ENCODE results near the gene GRM4.
"Not testable (repeated sequence)": the region's sequence is repeated elsewhere in the genome, so short reads cannot be mapped to it uniquely, and the experiment has no call there.

GRM4 gene

DNA sequence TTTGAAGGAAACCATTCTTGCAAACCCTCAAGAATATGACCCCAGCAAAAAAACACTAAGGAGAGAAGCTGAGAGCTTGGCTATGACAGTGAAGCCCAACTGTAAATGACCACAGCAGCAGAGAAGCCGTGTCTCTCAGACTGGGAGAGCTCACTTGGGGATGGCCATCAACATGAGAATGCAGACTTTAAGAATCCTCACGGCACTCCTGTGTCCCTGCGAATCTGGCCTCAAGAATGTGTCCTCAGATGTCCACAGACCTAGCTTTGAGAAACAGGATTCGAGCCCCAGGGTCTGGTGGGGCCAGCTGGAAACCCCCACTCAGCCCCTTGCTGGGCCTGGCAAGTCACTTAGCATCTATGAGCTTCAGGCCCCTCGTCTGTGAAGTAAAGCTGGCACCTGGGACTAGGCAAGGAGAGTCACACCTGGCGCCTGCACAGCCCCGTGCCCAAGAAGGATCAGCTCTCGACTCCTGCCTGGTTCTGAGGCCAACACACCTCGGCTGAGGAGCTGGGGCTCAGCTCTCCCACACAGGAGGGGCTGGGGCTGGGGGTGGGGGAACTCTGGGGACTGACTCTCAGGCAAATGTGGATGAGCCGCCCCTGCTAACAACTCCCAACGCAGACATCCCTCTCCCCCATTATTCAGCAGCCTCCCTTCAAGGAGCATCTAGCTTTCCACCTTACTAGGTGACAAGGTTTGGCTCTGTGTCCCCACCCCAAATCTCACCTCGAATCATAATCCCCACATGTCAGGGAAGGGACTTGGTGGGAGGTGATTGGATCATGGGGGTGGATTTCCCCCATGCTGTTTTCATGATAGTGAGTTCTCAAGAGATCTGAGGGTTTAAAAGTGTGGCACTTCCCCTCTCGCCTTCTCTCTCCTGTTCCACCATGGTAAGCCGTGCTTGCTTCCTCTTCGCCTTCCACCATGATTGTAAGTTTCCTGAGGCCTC, 97.7 kb downstream of the GRM4 start:
- Histone ChIP-seq H3K27me3 (ENCODE audit: control insufficient read depth in 1 of 2, insufficient read depth in 2 of 2, low read length in 2 of 2) (peaks cover 0 to 5% of the 10 kb centered on the region in 2 donors), H3K9ac (ENCODE audit: low read depth in 1 of 2, low read length in 2 of 2) (no peak overlapping the region), H3K4me3 (ENCODE audit: low read depth in 1 of 2, low read length in 2 of 2) (no peak overlapping the region), H3K9me3 (ENCODE audit: control insufficient read depth in 1 of 2, low read length in 2 of 2) (no peaks in the 10 kb centered on the region), H3K36me3 (ENCODE audit: control insufficient read depth in 1 of 2, insufficient read depth in 2 of 2, low read length in 2 of 2) (no peaks in the 10 kb centered on the region), H3K4me1 (ENCODE audit: control insufficient read depth in 1 of 2, insufficient read depth in 2 of 2, low read length in 2 of 2) (no peaks in the 10 kb centered on the region), H3K27ac (ENCODE audit: low read depth, low read length) (no peak overlapping the region)

DNA sequence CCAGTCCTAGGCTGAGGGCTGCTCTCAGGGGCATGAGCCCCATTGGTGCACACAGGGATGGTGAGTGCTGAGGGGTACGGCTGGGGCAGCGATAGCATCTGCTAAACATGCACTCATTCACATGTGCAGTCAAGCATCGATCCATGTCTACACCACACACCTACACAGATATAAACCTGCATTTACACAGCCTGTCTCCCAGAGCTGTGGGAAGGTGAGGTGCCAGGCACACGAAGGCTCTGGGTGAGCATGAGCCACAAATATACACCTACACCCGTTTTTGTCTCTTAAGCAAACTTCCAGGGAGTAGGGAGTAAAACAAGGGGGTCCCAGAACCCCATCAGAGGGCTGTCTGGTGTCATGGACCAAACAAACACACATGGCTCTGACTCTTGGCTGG, 99.3 kb downstream of the GRM4 start:
- no peak overlapping the region for H3K27ac ChIP-seq (ENCODE audit: low read depth, low read length)

DNA sequence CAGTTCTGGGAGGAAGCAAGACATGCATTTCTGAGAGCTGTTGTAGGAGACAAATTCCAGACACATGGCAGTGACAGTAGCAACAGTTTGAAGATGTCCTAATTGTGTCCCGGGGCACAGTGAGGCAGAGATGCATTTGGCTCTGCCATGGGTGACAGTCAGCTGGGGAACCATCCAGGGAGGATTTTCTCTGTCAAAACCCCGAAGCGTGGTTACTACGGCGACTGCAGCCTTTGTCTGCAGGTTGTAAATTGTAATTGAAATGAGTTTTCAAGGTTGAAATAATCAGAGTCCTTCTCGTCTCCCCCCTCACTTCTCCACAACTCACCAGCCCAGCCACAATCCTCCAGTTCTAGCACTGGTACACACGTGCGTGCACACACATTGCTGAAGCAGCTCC, 100.1 kb downstream of the GRM4 start:
- Histone ChIP-seq H3K4me3 (ENCODE audit: low read depth in 1 of 2, low read length in 2 of 2) (no peak overlapping the region), H3K9ac (ENCODE audit: low read depth in 1 of 2, low read length in 2 of 2) (no peak overlapping the region), H3K9me3 (ENCODE audit: control insufficient read depth in 1 of 2, low read length in 2 of 2) (no peaks in the 10 kb centered on the region), H3K4me1 (ENCODE audit: control insufficient read depth in 1 of 2, insufficient read depth in 2 of 2, low read length in 2 of 2) (no peaks in the 10 kb centered on the region), H3K27ac (ENCODE audit: low read depth, low read length) (no peak overlapping the region), H3K27me3 (ENCODE audit: control insufficient read depth in 1 of 2, insufficient read depth in 2 of 2, low read length in 2 of 2) (peaks cover 0 to 5% of the 10 kb centered on the region in 2 donors), H3K36me3 (ENCODE audit: control insufficient read depth in 1 of 2, insufficient read depth in 2 of 2, low read length in 2 of 2) (no peaks in the 10 kb centered on the region)

More for the DNA sequence above, 99.3 kb downstream of the GRM4 start:
- no peaks in the 10 kb centered on the region for H3K9me3 ChIP-seq (ENCODE audit: control insufficient read depth in 1 of 2, low read length in 2 of 2)
- no peaks in the 10 kb centered on the region for H3K4me1 ChIP-seq (ENCODE audit: control insufficient read depth in 1 of 2, insufficient read depth in 2 of 2, low read length in 2 of 2)
- H3K4me3 ChIP-seq (ENCODE audit: low read depth in 1 of 2, low read length in 2 of 2), result no peak overlapping the region
- H3K9ac ChIP-seq (ENCODE audit: low read depth in 1 of 2, low read length in 2 of 2), result no peak overlapping the region
- H3K36me3 ChIP-seq (ENCODE audit: control insufficient read depth in 1 of 2, insufficient read depth in 2 of 2, low read length in 2 of 2), result no peaks in the 10 kb centered on the region
- peaks cover 0 to 5% of the 10 kb centered on the region in 2 donors for H3K27me3 ChIP-seq (ENCODE audit: control insufficient read depth in 1 of 2, insufficient read depth in 2 of 2, low read length in 2 of 2)

DNA sequence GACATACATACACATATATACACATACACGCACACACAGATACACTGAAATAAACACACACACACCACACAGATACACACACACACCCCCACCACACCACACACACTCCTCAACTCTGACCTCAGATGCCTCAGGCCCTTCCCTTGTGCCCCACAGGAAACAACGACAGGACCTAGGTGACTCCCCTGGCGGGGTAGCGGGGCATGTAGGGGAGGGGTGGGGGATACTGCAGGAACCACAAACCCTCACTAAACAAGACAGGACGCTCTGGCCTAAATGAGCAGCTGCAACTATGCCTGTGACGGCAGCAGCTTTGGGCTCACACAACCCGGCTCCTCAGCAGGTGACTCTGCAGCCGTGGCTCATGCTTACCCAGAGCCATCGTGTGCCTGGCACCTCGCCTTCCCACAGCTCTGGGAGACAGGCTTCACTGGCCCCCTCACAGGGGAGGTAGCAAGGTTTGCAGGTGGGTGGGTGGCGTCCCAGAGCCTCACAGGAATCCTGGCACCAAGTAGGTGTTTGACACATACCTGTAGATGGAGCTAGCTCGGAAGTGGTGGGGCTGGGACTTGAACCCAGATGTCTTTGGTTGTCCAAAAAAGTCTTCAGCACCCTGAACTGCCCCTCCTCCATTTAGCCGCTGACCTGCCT, 100.8 kb downstream of the GRM4 start:
- H3K27ac ChIP-seq (ENCODE audit: low read depth, low read length), result no peak overlapping the region
- peaks cover 0 to 5% of the 10 kb centered on the region in 2 donors for H3K27me3 ChIP-seq (ENCODE audit: control insufficient read depth in 1 of 2, insufficient read depth in 2 of 2, low read length in 2 of 2)
- no peaks in the 10 kb centered on the region for H3K36me3 ChIP-seq (ENCODE audit: control insufficient read depth in 1 of 2, insufficient read depth in 2 of 2, low read length in 2 of 2)
- H3K4me1 ChIP-seq (ENCODE audit: control insufficient read depth in 1 of 2, insufficient read depth in 2 of 2, low read length in 2 of 2), result no peaks in the 10 kb centered on the region
- no peaks in the 10 kb centered on the region for H3K9me3 ChIP-seq (ENCODE audit: control insufficient read depth in 1 of 2, low read length in 2 of 2)
- no peak overlapping the region for H3K4me3 ChIP-seq (ENCODE audit: low read depth in 1 of 2, low read length in 2 of 2)
- no peak overlapping the region for H3K9ac ChIP-seq (ENCODE audit: low read depth in 1 of 2, low read length in 2 of 2)

DNA sequence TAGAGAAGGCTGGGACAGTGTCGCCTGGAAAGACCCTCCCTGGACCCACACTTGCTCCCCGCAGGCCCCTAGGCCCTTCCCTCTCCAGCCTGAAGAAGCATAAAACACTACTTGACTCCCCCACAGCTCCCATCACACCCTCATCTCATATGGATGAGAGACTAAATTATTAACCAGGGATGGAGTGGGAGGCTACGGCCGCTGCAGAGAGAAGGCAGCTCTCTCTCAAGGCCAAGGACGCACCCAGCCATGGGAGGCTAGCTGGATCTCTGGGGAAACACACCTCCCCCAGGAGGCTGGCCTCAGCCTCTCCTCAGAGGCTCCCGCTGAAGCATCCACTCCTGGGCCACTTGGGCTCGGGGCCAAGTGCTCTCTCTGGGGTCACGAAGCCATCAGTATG, 102.5 kb downstream of the GRM4 start:
- Histone ChIP-seq H3K9ac (ENCODE audit: low read depth in 1 of 2, low read length in 2 of 2) (no peak overlapping the region), H3K36me3 (ENCODE audit: control insufficient read depth in 1 of 2, insufficient read depth in 2 of 2, low read length in 2 of 2) (no peaks in the 10 kb centered on the region), H3K9me3 (ENCODE audit: control insufficient read depth in 1 of 2, low read length in 2 of 2) (no peaks in the 10 kb centered on the region), H3K4me1 (ENCODE audit: control insufficient read depth in 1 of 2, insufficient read depth in 2 of 2, low read length in 2 of 2) (no peaks in the 10 kb centered on the region), H3K27me3 (ENCODE audit: control insufficient read depth in 1 of 2, insufficient read depth in 2 of 2, low read length in 2 of 2) (peaks cover 0 to 4% of the 10 kb centered on the region in 2 donors), H3K27ac (ENCODE audit: low read depth, low read length) (no peak overlapping the region), H3K4me3 (ENCODE audit: low read depth in 1 of 2, low read length in 2 of 2) (no peak overlapping the region)

DNA sequence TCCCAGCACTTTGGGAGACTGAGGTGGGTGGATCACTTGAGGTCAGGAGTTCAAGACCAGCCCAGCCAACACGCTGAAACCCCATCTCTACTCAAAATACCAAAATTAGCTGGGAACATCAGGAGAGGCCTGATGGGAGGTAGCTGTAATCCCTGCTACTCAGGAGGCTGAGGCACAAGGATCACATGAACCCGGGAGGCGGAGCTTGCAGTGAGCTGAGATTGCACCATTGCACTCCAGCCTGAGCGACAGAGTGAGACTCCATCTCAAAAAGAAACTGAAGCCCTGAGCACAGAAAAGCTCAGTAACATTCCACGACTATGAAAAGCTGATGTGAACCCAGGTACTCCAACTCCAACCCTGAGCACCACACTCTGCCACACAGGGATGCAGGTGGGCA, 103.9 kb downstream of the GRM4 start:
- H3K9ac ChIP-seq (ENCODE audit: low read depth in 1 of 2, low read length in 2 of 2); H3K4me3 ChIP-seq (ENCODE audit: low read depth in 1 of 2, low read length in 2 of 2); H3K36me3 ChIP-seq (ENCODE audit: control insufficient read depth in 1 of 2, insufficient read depth in 2 of 2, low read length in 2 of 2); H3K27ac ChIP-seq (ENCODE audit: low read depth, low read length); H3K27me3 ChIP-seq (ENCODE audit: control insufficient read depth in 1 of 2, insufficient read depth in 2 of 2, low read length in 2 of 2); H3K9me3 ChIP-seq (ENCODE audit: control insufficient read depth in 1 of 2, low read length in 2 of 2); H3K4me1 ChIP-seq (ENCODE audit: control insufficient read depth in 1 of 2, insufficient read depth in 2 of 2, low read length in 2 of 2): not testable (repeated sequence)

DNA sequence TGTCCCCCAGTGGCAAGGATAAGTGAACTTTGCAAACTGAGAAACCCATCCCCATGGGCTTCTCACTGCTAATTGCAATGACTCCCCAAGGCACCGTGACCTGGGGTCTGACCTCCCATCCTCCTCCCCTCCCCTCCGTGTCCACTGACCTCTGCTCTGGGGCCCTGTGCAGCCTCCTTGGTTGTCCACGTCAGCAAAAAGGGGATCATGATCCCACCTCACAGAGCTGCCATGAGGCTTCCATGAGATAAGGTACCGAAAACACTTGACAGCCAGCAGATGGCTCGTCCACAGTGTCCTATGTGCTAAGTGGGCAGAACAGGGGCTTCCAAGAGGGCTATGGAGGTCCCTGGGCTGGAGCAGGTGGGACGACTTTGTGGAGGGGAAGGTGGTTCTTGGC, 104.5 kb downstream of the GRM4 start:
- Histone ChIP-seq H3K27me3 (ENCODE audit: control insufficient read depth in 1 of 2, insufficient read depth in 2 of 2, low read length in 2 of 2) (peaks cover 0 to under 1% of the 10 kb centered on the region in 2 donors), H3K36me3 (ENCODE audit: control insufficient read depth in 1 of 2, insufficient read depth in 2 of 2, low read length in 2 of 2) (no peaks in the 10 kb centered on the region), H3K4me1 (ENCODE audit: control insufficient read depth in 1 of 2, insufficient read depth in 2 of 2, low read length in 2 of 2) (no peaks in the 10 kb centered on the region), H3K4me3 (ENCODE audit: low read depth in 1 of 2, low read length in 2 of 2) (no peak overlapping the region), H3K9me3 (ENCODE audit: control insufficient read depth in 1 of 2, low read length in 2 of 2) (no peaks in the 10 kb centered on the region), H3K27ac (ENCODE audit: low read depth, low read length) (no peak overlapping the region), H3K9ac (ENCODE audit: low read depth in 1 of 2, low read length in 2 of 2) (no peak overlapping the region)

DNA sequence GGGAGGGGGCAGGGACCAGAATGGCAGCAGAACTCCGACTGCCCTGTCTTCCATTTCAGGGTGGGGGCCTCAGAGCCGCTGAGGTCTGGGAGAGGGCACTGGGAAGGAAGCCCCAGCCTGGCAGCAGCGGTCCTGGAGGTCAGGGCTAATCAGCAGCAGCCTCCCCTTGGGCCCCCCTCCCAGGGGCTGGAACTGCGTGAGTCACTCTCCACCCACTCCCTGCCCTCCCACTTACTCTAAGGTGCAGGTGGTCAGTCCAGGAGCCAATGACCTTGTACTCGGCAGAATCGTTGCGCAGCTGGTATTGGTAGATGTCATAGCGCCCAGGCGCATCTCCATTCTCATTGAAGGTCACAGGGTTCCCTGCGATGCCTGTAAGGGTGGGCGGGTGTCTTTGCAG, 105.9 kb downstream of the GRM4 start:
- H3K27ac ChIP-seq (ENCODE audit: low read depth, low read length), result no peak overlapping the region
- H3K9ac ChIP-seq (ENCODE audit: low read depth in 1 of 2, low read length in 2 of 2), result no peak overlapping the region
- peaks cover 0 to 2% of the 10 kb centered on the region in 2 donors for H3K27me3 ChIP-seq (ENCODE audit: control insufficient read depth in 1 of 2, insufficient read depth in 2 of 2, low read length in 2 of 2)
- H3K4me3 ChIP-seq (ENCODE audit: low read depth in 1 of 2, low read length in 2 of 2), result no peak overlapping the region
- H3K4me1 ChIP-seq (ENCODE audit: control insufficient read depth in 1 of 2, insufficient read depth in 2 of 2, low read length in 2 of 2), result no peaks in the 10 kb centered on the region
- H3K9me3 ChIP-seq (ENCODE audit: control insufficient read depth in 1 of 2, low read length in 2 of 2), result no peaks in the 10 kb centered on the region
- no peaks in the 10 kb centered on the region for H3K36me3 ChIP-seq (ENCODE audit: control insufficient read depth in 1 of 2, insufficient read depth in 2 of 2, low read length in 2 of 2)

DNA sequence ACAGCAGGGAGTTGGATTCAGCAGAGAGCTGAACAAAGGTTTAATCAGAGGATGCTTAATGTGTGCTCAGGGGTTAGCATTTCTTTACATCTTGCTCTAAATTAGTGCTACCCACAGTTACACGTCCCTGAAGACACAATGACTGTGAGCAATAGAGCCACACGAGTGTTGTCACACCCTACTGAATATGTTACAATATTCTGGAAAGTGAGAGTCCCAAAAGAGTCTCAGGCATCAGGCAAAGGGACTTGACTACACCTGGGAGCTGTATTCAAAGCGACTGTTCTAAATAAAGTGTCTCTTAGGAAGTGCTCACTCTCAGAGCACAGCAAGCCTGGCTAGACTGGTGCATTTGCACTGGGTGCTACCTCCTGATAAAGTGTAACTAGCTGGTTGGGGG, 108.7 kb downstream of the GRM4 start:
- Histone ChIP-seq H3K4me1 (ENCODE audit: control insufficient read depth in 1 of 2, insufficient read depth in 2 of 2, low read length in 2 of 2) (no peaks in the 10 kb centered on the region), H3K9ac (ENCODE audit: low read depth in 1 of 2, low read length in 2 of 2) (no peak overlapping the region), H3K27ac (ENCODE audit: low read depth, low read length) (no peak overlapping the region), H3K36me3 (ENCODE audit: control insufficient read depth in 1 of 2, insufficient read depth in 2 of 2, low read length in 2 of 2) (no peaks in the 10 kb centered on the region), H3K27me3 (ENCODE audit: control insufficient read depth in 1 of 2, insufficient read depth in 2 of 2, low read length in 2 of 2) (peaks cover 0 to 2% of the 10 kb centered on the region in 2 donors), H3K9me3 (ENCODE audit: control insufficient read depth in 1 of 2, low read length in 2 of 2) (no peaks in the 10 kb centered on the region), H3K4me3 (ENCODE audit: low read depth in 1 of 2, low read length in 2 of 2) (no peak overlapping the region)

DNA sequence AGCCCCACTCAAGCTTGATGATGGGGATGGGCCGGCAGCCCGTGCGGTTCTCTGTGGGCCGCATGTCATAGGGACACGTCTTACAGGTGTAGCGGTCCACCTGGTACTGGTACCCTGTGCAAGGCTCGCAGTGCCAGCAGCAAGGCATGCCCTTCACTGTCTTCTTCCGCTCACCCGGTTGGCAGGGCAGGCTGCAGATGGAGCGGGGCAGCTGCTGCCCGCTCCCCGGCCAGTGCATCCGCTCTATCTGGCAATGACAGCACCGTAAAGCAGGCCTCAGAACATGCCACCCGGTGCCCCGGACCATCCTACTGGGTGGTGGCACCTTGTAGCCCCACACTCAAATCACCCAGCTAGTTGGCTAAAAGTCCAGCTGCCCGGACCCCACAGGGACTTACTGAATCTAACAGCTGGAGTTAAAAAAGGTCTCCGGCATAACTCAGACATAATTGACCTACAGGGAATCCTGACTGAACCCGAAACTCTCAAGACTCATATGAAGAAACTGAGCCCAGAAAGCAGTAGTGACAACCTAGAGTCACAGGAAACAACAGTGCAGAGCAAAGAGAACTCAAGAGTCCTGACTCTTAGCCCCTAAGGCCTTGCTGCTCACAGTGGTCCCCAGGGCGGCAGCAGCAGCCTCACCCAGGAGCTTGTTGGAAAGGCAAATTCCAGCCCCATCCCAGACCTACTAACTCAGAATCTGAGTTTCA, 109.4 kb downstream of the GRM4 start:
- Histone ChIP-seq H3K27me3 (ENCODE audit: control insufficient read depth in 1 of 2, insufficient read depth in 2 of 2, low read length in 2 of 2) (peaks cover 0 to 2% of the 10 kb centered on the region in 2 donors), H3K36me3 (ENCODE audit: control insufficient read depth in 1 of 2, insufficient read depth in 2 of 2, low read length in 2 of 2) (no peaks in the 10 kb centered on the region), H3K4me1 (ENCODE audit: control insufficient read depth in 1 of 2, insufficient read depth in 2 of 2, low read length in 2 of 2) (no peaks in the 10 kb centered on the region), H3K9me3 (ENCODE audit: control insufficient read depth in 1 of 2, low read length in 2 of 2) (no peaks in the 10 kb centered on the region), H3K27ac (ENCODE audit: low read depth, low read length) (no peak overlapping the region), H3K9ac (ENCODE audit: low read depth in 1 of 2, low read length in 2 of 2) (no peak overlapping the region), H3K4me3 (ENCODE audit: low read depth in 1 of 2, low read length in 2 of 2) (no peak overlapping the region)
